ENCODE results near the gene STAB1.

The STAB1 gene

GRCh38 chr3:52487050-52487787 lies 7.9 kb upstream of the STAB1 start:
- DNase-seq (ENCODE audit: low read depth in 2 of 2): no peak

- DNase-seq (ENCODE audit: low read depth in 2 of 2): no peak
These were observed 7.1 kb upstream of the STAB1 start for GRCh38 chr3:52487788-52488691.

- DNase-seq (ENCODE audit: low read depth in 2 of 2): no peak
These were observed 6.4 kb upstream of the STAB1 start for GRCh38 chr3:52488746-52489145.

GRCh38 chr3:52489453-52489852 lies 5.7 kb upstream of the STAB1 start:
- DNase-seq (ENCODE audit: low read depth in 2 of 2): no peak

GRCh38 chr3:52490035-52490938 lies 4.9 kb upstream of the STAB1 start:
- no peak for DNase-seq (ENCODE audit: low read depth in 2 of 2)

GRCh38 chr3:52490939-52491526 lies 4.1 kb upstream of the STAB1 start:
- no peak for DNase-seq (ENCODE audit: low read depth in 2 of 2)

GRCh38 chr3:52492059-52492458 lies 3.1 kb upstream of the STAB1 start:
- DNase-seq (ENCODE audit: low read depth in 2 of 2): no peak

- no peak for DNase-seq (ENCODE audit: low read depth in 2 of 2)
These were observed 1.7 kb upstream of the STAB1 start for GRCh38 chr3:52493232-52494017.

- no peak for DNase-seq (ENCODE audit: low read depth in 2 of 2)
These were observed 693 bp upstream of the STAB1 start for GRCh38 chr3:52494445-52494844.

- no peak for DNase-seq (ENCODE audit: low read depth in 2 of 2)
These were observed 852 bp downstream of the STAB1 start for GRCh38 chr3:52495777-52496602.

- DNase-seq (ENCODE audit: low read depth in 2 of 2): no peak
These were observed 3.3 kb downstream of the STAB1 start for GRCh38 chr3:52498137-52499054.

- no peak for DNase-seq (ENCODE audit: low read depth in 2 of 2)
These were observed 5.9 kb downstream of the STAB1 start for GRCh38 chr3:52501046-52501445.

- DNase-seq (ENCODE audit: low read depth in 2 of 2): no peak
These were observed 6.9 kb downstream of the STAB1 start for GRCh38 chr3:52502001-52502400.

- no peak for DNase-seq (ENCODE audit: low read depth in 2 of 2)
These were observed 7.7 kb downstream of the STAB1 start for GRCh38 chr3:52502808-52503350.

- DNase-seq (ENCODE audit: low read depth in 2 of 2): no peak
These were observed 8.8 kb downstream of the STAB1 start for GRCh38 chr3:52503788-52504424.

GRCh38 chr3:52504977-52505376 lies 9.8 kb downstream of the STAB1 start:
- no peak for DNase-seq (ENCODE audit: low read depth in 2 of 2)

GRCh38 chr3:52506266-52506966 lies 11.3 kb downstream of the STAB1 start:
- no peak for DNase-seq (ENCODE audit: low read depth in 2 of 2)
